Activated gamma-delta T cell treated with anti-CD3 and anti-CD28 coated beads, Interleukin-2, amount 50 U/mL, for 16 hours (primary cell): ENCODE measurements around the gene MINPP1.

ENCODE experiments used
- DNase-seq: peaks from one replicate; pipeline ENCODE4 v3.0.0-alpha.2; 2020; ENCODE audit warnings: low read depth

MINPP1 gene

GRCh38 chr10:87523731-87524130 lies 19.0 kb downstream of the MINPP1 start:
- DNase-seq: no peak

GRCh38 chr10:87524296-87524695 lies 19.6 kb downstream of the MINPP1 start:
- no peak for DNase-seq

GRCh38 chr10:87531908-87532622 lies 27.4 kb downstream of the MINPP1 start:
- no peak for DNase-seq

GRCh38 chr10:87532696-87533095 lies 28.0 kb downstream of the MINPP1 start:
- no peak for DNase-seq

GRCh38 chr10:87534173-87534858 lies 29.6 kb downstream of the MINPP1 start:
- DNase-seq: no peak

- no peak for DNase-seq
Measured at GRCh38 chr10:87538092-87539015, 33.7 kb downstream of the MINPP1 start.

GRCh38 chr10:87541114-87541513 lies 36.4 kb downstream of the MINPP1 start:
- DNase-seq: no peak

GRCh38 chr10:87544721-87545120 lies 40.0 kb downstream of the MINPP1 start:
- no peak for DNase-seq

GRCh38 chr10:87545783-87546182 lies 41.1 kb downstream of the MINPP1 start:
- DNase-seq: no peak

- DNase-seq: no peak
Measured at GRCh38 chr10:87546210-87546609, 41.5 kb downstream of the MINPP1 start.

GRCh38 chr10:87546971-87547413 lies 42.3 kb downstream of the MINPP1 start:
- DNase-seq: no peak

- DNase-seq: no peak
Measured at GRCh38 chr10:87547734-87548311, 43.1 kb downstream of the MINPP1 start.

- DNase-seq: no peak
Measured at GRCh38 chr10:87550741-87551140, 46.0 kb downstream of the MINPP1 start.

- DNase-seq: no peak
Measured at GRCh38 chr10:87551326-87551725, 46.6 kb downstream of the MINPP1 start.

GRCh38 chr10:87552248-87552929 lies 47.7 kb downstream of the MINPP1 start:
- no peak for DNase-seq

GRCh38 chr10:87557409-87557808 lies 52.7 kb downstream of the MINPP1 start:
- DNase-seq: no peak

GRCh38 chr10:87558333-87558732 lies 53.6 kb downstream of the MINPP1 start:
- DNase-seq: no peak

GRCh38 chr10:87559392-87559791 lies 54.7 kb downstream of the MINPP1 start:
- no peak for DNase-seq

- DNase-seq: no peak
Measured at GRCh38 chr10:87560495-87561129, 55.9 kb downstream of the MINPP1 start.

- no peak for DNase-seq
Measured at GRCh38 chr10:87562750-87563149, 58.1 kb downstream of the MINPP1 start.

- DNase-seq: no peak
Measured at GRCh38 chr10:87565010-87565409, 60.3 kb downstream of the MINPP1 start.
